Fibroblast of the conjunctiva (primary cell): Measurements from ENCODE around the gene TNFRSF18.
"Not testable (repeated sequence)": the region's sequence is repeated elsewhere in the genome, so short reads cannot be mapped to it uniquely, and the experiment has no call there.

Experiments
- DNase-seq: peaks from one replicate; pipeline ENCODE4 v3.0.0-alpha.2; 2010; ENCODE audit warnings: low read depth

TNFRSF18 gene

DNA sequence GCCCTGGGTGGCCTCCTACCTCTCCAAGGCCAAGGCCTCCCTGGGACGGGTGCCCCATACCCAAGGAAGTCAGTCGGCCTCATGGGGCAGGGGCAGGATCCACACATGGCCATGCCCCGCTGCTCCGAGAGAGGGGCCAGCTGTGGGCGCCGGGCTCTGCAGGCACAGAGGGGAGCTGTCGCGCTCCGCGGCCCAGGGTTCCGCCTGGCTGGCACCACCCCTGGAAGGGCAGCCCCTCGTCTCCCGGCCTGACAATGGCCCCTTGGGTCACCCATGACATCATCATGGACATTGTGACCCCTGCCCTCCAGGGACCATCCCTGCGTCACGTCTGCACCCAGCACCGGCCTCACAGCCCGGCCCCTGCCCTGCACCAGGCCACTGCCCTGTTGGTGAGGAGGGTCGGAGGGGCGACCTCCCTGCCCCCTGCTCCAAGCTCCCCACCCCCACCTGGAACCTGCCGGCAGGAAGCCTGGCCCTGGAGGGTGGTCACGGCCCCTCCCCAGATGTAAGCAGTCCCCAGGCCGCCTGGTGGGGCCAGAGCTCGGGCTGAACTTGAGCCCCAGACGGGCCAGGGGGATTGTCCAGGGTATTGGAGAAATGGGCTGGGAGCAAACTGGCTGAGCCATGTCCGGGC, 26.9 kb downstream of the TNFRSF18 start:
- no peak for DNase-seq

DNA sequence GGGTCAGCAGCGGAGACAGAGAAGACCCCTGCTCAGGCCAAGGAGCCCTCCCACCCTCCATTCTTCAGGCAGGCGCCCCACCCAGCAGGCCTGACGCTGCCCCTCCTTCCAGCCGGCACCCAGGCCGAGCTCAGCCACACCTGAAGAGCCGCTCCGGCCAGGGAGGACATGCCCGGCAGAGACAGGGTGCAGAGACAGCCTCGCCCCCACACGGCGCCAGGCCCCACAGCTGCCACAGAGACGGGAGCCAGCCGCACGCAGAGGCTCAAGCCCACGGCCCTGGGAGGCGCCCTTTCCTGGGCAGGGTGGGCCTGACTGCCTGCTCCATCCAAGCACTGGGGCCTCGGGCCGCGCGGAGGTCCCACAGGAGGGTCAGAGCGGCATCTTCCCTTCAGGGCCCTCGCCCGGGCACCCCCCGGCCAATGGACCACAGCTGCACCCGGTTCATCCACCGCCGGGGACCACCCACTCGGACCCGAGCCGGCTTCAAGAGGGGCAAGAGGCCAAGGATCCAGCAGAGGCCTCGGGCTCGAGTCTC, 27.5 kb downstream of the TNFRSF18 start:
- DNase-seq: no peak

DNA sequence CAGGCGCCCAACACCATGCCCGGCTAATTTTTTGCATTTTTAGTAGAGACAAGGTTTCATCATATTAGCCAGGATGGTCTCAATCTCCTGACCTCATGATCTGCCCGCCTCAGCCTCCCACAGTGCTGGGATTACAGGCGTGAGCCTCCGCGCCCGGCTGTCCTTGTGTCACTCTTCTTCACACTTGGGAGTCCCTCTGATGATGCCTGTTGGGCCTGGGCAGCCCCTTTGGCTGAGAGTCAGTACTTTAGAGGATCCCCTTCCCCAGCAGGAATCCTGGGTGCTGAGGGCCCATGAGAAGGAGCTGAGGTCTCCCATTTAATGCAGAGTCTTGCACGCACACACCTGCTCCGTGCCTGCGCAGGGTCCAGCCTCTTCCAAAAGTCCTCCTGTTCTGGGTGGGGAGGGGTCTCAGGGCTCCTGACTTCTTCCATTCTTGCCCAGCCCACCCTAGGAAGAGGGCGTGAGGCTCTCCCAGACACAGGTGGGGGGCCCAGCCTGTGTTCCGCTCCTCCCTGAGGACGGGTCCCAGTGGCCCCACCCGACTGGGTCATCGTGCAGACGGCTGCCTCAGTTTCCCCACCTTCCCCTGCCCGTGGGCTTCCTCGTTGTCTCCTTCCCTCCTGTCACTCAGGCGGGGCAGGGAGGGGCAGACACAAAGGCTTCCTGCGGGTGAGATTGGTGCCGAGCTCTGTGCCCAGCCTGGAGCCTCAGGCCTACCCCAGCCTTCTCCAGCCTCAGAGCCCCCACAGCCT, 28.8 kb downstream of the TNFRSF18 start:
- DNase-seq: no peak

DNA sequence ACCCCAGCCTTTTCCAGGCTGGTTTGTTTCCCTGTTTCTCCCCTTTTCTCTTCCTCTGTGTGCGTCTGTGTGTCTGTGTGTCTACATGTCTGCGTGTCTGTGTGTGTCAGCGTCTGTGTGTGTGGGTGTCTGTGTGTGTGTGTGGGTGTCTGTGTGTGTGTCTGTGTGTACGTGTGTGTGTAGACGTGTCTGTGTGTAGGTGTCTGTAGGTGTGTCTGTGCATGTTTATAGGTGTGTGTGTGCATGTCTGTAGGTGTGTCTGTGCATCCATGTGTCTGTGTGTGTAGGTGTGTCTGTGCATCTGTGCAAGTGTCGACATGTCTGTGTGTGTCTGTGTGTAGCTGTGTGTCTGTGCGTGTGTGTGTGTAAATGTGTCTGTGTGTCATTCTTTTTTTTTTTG, 29.5 kb downstream of the TNFRSF18 start:
- no peak for DNase-seq

DNA sequence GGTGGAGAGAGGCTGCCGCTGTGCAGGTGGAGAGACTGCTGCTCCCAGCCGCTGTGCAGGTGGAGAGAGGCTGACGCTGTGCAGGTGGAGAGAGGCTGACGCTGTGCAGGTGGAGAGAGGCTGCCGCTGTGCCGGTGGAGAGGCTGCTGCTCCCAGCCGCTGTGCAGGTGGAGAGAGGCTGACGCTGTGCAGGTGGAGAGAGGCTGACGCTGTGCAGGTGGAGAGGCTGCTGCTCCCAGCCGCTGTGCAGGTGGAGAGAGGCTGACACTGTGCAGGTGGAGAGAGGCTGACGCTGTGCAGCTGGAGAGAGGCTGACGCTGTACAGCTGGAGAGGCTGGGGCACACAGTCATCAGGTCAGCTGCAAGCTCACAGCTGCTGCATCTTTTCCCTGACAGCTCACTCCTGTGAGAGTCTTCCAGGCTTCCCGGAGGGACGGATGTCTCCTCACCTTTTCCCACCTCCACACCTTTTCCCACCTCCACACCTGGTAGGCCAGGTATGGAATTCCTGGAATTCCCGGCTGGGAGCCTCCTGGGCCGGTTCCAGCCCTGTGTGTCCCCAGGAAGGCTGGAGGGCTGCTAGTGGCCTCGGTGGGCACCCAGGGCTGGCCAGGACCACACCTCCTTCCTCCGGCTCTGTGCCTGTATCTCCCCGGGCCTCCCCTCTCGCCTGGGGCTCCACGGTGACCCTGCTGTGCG, 30.2 kb downstream of the TNFRSF18 start:
- not testable (repeated sequence) for DNase-seq

DNA sequence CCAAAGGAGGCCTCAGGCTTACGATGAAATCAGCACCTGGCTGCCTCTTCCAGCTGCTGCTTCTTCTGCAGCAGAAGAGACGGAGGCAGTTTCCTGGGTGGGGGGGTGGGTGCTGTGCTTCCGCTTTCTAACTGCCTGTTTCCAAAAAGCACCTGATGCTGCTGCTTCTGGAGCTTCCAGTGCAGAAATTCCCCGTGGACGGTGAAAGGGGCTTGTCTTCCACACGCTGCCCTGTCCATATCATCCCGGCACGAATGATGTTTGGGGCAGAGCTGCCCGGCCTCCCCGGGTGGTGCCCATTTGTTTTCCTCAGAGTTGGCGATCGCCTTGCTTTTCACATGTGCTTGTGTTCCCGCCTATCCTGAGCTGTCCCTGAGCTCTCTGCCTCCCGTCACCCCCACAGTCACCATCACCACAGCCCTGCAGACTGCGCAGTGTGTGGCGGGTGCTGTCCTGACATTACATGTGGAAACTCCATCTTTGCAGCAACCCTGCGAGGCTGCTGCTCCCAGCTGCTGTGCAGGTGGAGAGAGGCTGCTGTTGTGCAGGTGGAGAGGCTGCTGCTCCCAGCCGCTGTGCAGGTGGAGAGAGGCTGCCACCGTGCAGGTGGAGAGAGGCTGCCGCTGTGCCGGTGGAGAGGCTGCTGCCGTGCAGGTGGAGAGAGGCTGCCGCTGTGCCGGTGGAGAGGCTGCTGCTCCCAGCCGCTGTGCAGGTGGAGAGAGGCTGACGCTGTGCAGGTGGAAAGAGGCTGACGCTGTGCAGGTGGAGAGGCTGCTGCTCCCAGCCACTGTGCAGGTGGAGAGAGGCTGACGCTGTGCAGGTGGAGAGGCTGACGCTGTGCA, 30.9 kb downstream of the TNFRSF18 start:
- no peak for DNase-seq

DNA sequence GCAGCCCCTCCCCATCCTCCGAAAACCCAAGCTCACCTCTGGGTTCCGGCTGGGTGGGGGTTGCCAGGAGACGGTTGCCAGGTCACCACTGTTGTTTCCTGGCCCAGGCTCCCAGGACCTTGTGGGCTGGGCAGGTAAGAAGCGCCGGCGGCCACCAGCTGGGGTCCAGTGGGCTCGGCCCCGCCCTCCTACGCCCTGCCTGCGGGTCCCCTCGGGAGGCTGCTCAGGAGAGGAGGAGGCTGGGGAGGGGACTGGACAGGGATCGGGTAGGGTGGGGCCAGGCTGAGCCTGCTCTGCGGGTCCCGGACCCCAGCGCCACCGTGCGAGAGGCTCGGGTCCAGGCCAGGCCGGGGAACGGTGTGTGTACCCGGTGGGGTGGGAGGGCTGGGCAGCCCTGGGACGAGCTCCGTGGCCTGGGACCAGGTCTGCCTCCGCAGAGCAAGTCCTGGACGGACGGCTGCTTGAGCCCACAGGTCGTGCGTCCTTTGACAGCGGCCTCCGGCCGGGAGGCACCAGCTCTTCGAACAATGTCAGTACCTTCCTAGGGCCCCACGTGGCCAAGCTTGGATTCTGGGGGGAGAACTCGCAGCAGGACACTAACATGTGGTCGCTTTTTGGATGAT, 32.5 kb downstream of the TNFRSF18 start, which contains the start of gene TTLL10:
Gene TTLL10, plus strand, starts transcription at position 88 of the 623 bp plus-strand sequence. CDS start 5,336 bp downstream, outside the sequence.
- DNase-seq: no peak

DNA sequence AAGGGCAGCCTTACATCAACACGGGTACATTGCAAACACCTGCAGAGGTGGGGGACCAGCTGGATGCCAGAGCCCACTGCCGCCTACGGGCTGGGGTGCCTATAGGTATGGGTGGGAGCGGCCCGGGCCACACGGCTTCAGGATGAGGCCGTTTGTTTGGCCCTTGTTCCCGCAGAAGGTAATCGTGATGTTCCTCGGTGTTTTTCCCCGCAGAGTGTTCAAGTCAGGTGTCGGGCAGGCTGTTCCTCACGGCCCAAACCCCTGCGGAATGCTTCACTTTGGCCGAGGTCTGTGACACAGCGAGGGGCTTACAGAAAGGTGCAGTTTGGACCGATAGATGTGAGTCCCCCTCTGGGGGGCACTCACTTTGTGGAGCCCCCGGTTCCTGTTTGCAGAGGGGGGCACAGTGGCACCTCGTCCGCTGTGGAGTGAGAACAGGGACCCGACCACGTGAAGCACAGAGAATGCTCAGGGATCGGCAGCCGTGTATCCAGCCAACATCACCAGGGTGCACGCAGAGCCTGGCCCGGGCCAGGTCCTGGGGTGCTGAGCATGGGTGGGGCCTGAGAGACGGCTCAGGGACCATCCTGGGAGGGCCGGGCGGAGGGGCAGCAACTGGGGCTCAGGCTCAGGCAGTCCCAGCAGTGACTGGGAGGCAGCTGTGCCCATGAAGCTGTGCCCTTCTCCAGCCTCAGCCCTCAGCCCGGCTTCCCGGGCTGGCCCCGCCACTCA, 33.2 kb downstream of the TNFRSF18 start:
- no peak for DNase-seq

DNA sequence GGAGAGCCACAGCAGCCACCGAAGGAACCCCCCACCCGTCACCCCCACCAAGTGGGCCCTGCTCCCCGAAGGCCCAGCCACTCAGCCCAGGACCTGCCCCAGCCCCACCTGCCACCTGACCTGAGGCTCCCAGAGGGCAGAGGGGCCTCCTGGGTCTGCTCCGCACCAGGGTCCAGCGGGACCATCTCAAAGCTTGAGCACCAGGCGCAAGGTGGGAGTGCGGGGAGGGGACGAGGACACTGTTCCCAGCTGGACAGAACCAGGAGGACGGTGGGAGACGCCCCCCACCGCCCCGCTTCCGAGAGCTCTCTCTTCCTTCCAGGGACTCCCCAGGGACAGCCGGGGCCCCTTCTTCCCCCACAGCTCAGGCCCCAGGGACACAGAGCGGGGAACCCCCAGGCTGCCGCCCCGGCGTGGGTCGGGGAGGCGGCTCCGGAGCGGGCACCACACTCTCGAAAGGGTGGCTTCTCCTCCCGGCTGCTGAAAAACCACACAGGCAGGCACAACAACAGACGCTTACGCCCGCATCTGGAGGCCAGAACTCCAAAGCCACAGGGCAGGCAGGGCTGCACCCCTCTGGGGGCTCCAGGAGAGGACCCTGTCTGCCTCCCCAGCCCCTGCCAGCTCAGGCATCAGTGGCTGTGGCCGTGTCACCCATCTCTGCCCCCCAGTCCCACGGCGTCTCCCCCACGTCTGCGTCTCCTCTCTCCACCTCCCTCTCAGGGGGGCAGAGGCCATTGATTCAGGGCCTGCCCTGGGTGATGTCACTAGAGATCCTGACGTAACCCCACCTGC, 34.6 kb downstream of the TNFRSF18 start:
- no peak for DNase-seq

DNA sequence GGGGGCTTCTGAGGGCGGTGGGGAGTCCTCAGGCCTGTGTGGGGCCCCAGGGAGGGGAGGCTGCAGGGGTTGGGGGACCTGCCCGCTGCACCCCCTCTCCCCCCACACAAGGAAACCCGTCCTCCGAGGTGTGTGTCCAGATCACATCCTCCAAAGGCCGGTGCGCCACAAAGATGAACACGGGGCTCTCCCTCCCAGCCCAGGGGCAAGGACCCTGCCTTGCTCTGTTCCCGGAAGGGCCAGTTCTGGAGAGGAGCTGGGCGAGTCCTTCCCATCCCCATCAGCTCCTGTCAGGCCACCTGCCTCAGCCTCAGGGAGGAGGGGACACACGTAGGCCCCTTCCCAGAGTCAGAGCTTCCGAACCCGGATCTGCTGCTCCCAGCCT, 35.2 kb downstream of the TNFRSF18 start:
- DNase-seq: no peak

DNA sequence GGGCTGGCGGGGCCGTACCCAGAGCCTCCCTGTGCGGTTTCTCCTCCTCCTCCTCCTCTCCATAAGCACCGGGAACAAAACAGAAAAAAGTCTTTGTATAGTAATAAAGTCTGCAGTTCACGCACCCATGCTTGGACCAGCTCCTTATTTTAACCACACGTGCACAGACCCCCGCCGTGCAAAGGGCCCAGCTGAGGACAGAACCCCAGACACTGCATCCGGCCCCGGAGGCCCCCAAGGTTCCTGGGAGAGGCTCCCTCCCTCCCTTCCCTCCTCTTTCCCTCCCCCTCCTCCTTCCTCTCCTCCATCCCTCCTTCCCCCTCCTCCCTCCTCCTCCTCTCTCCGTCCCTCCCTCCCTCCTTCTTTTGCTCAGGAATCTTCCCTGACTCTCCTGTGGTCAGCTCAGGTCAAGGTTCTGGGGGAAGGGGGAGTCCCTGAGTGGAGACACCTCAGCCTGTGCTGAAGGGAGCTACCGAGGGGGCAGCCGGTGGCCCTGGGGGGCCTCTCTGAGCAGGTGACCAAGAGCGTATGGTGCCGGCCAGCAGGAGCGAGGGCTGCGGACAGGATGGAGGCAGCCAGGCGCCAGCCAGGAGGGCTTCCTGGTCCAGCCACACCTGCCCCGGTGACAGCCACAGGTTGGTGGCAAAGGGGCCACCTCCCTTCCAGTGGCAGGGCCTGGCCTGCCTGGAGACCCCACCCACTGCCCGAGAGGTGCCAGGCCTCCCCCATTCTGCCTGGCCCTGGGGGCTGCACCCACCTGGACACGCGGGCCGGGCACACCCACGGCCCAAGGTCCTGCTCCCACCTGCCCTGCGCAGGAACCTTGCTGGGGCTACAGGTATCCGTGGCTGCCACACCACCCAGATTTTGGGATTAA, 35.9 kb downstream of the TNFRSF18 start:
- no peak for DNase-seq

DNA sequence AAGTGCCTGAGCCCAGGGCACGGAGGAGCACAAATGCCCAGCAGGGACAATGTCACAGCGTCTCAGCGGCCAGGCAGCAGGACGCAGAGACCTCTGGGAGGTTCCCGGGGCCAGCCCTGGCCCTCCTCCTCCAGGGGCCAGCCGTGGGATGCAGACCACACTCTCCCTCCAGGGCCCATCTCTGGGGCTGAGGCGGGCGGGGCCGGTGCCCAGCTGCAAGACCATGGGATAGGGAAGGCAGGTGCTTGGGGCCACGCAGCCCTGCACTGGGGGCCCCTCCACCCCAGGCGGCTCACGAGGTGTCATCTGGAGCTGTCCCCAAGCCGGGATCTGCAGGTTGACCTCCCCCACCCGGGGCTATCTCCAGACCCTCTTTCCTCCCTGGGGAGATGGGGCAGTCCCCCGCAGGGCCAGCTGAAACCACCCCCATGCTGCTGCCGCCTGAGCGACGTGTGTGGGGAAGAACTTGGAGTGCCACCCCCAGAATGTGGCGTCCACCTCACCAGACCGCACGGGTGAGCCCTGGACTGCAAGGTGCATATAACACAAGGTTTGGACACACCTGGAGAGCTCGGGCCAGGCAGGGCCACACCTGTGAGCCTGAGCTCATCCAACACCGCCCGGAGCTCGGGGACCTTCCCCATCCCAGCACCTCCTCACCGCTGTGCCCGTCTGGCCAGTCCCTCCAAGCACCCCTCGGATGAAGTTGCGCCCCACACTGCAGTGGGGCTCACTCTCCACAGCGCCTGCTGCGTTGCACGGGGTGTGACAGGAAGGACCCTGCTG, 36.8 kb downstream of the TNFRSF18 start:
- no peak for DNase-seq

DNA sequence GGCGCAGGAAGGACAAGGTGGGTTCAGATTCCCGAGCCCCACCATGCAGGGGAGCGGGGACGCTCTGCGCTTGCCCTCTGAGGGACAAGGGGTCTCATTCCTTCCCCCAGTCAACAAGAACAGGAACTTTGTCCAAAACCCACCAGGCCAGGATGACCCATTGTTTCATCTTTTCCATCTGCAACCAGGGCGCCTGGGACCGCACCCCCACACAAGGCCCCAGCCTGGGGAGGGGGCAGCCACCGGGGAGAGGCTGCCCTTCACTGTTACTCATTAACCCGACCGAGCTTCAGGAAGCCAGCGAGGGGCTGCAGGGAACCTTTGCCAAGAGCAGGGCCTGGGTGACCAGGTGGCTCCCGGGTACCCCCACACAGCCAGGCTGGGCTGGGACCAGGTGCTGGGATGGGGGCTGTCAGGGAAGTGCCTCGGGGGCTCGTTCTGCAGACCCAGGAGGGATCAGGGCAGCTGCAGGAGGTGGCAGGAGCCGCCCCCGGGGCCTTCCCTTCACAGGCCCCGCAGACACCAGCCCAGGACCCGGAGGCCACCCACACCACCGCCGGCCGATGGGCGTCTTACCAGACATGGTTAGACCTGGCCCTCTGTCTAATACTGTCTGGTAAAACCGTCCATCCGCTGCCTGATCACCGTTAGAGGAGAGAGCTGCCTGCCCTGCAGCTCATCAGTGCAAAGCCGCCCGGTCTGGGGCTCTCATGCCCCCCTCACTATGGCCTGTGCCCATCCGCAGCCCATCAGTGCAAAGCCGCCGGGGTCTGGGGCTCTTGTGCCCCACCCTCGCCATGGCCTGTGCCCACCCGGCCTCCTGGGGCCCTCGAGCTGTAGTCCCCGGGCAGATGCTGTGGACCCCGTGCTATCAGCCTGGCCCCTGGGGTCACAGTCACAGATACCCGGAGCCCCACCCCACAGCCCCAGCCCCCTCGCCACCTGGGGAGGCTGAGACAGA, 37.7 kb downstream of the TNFRSF18 start:
- no peak for DNase-seq

DNA sequence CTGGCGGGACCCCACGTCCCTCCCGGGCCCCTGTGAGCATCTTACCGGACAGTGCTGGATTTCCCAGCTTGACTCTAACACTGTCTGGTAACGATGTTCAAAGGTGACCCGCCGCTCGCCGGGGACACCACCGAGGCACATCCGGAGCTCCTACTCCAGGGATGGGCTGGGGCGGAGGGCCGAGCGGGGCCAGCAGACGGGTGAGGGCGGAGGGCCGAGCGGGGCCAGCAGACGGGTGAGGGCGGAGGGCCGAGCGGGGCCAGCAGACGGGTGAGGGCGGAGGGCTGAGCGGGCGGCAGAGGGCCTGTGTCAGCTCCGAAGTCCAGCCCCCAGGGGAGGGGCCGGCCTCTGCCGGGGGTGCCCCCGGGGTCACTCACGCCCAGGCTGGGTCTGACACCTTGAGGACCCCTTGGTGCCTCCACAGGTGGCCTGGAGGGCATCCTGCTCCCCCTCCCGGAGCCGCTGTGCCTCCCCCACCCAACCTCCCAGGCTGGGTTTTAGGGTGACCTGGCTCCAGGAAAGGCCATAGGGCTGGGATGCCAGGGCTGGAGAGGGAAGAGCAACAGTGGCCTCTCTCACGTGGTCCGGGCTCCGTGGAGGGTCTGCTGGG, 38.4 kb downstream of the TNFRSF18 start:
- DNase-seq: no peak

DNA sequence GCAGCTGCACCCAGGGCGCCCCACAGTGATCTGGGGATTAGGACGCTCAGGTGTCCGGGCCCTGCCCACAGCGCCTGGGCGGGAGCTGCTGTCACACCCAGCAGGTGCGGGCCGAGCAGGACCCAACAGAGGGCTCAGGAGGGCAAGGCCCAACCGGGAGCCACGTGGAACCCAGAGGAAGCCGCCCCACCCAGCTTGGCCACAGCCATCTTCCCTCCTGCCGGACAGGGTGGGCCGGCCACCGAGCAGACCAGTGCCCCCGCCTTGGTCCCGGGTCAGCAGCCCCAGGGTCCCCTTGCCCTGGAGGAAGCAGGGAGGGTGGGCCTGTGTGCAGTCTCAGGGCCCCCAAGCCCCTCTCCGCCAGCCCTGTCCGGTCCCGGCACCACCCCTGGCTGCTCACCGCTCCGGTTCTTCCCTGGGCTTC, 39.0 kb downstream of the TNFRSF18 start:
- DNase-seq: no peak

DNA sequence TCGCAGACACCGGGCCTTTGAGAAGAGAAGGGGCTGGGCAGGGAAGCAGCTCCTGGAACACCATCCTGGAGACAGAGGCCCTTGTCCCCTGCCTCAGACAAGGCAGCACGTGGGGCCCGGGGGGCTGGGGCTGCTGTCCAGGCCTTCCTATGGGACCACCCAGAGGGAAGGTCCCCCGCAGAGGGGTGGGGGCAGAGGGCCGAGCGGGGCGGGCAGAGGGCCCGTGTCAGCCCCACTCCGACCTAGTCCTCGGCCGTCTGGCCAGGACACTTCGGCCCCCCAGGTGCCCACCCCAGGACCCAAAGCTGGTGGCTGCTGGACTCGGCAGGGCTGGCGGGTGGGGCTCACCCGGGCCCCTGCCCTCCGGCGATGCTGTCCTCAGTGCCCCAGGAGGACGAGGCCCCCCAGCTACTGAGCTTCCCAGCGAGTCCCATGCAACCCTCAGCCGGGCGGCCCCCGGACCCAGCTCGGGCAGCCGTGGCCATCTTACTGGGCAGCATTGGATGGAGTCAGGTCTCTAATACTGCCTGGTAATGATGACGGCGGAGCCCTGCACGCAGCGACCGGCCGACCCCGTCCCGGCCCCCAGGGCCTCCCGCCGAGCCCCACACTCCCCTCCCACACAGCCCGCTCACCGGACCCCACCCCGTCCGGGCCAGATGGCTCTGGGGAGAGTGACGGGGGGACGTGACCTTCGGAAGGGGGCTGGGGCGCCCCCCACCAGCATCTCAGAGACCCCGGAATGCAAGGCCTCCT, 39.6 kb downstream of the TNFRSF18 start:
- no peak for DNase-seq
